Neural progenitor cell (in vitro differentiated cells): ENCODE measurements around the gene ANO7. TPM values are rescaled to one million over a fixed set of nuclear protein-coding genes. Genes with fewer than 3 reads are reported as not detected.

Experiments used
- DNase-seq: peaks from one replicate; pipeline ENCODE4 v3.0.0-alpha.2; 2016; ENCODE audit warnings: low spot score
- H2AFZ ChIP-seq: fragments of 200-600 bp; sonication (generic); replicated peaks from 2 replicates; pipeline ENCODE4 v1.6.1; 2016; ENCODE audit warnings: antibody characterized with exemption
- H3F3A ChIP-seq: fragments of 200-600 bp; sonication (generic); 2 replicates; pipeline ENCODE4 v1.6.1; 2016; ENCODE audit warnings: antibody characterized with exemption, low read depth
- H3K27ac ChIP-seq: fragments of 200-600 bp; sonication (generic); 2 replicates; pipeline ENCODE4 v1.5.1; 2016; ENCODE audit warnings: mild to moderate bottlenecking
- H3K27me3 ChIP-seq: fragments of 200-600 bp; sonication (generic); 2 replicates; pipeline ENCODE4 v1.6.1; 2016; ENCODE audit warnings: mild to moderate bottlenecking, moderate library complexity
- H3K36me3 ChIP-seq: fragments of 200-600 bp; sonication (generic); 2 replicates; pipeline ENCODE4 v1.5.1; 2016
- H3K4me1 ChIP-seq: fragments of 200-600 bp; sonication (generic); 2 replicates; pipeline ENCODE4 v1.6.1; 2016; ENCODE audit warnings: mixed run types
- H3K4me2 ChIP-seq: fragments of 200-600 bp; sonication (generic); 2 replicates; pipeline ENCODE4 v1.6.1; 2016
- H3K4me3 ChIP-seq: fragments of 200-600 bp; sonication (generic); 2 replicates; pipeline ENCODE4 v1.5.1; 2016
- H3K79me2 ChIP-seq: fragments of 200-600 bp; sonication (generic); 2 replicates; pipeline ENCODE4 v1.6.1; 2016; ENCODE audit warnings: low read depth
- H3K9ac ChIP-seq: fragments of 200-600 bp; sonication (generic); 2 replicates; pipeline ENCODE4 v1.6.1; 2016
- H3K9me3 ChIP-seq: fragments of 200-600 bp; sonication (generic); 2 replicates; pipeline ENCODE4 v1.5.1; 2016; ENCODE audit warnings: low read depth
- H4K20me1 ChIP-seq: fragments of 200-600 bp; sonication (generic); 2 replicates; pipeline ENCODE4 v1.6.1; 2016; ENCODE audit warnings: low read depth
- H3K27ac Mint-ChIP-seq: 3 replicates; pipeline ENCODE4 v1.8.0; 2021; ENCODE audit warnings: mixed read lengths
- H3K27me3 Mint-ChIP-seq: 2 replicates; pipeline ENCODE4 v1.8.0; 2022; ENCODE audit warnings: low read depth, mild to moderate bottlenecking, inconsistent platforms, moderate library complexity, mixed read lengths; ENCODE audit not compliant: insufficient read depth
- H3K36me3 Mint-ChIP-seq: 3 replicates; pipeline ENCODE4 v1.8.0; 2021; ENCODE audit warnings: mixed read lengths
- H3K4me1 Mint-ChIP-seq: 3 replicates; pipeline ENCODE4 v1.8.0; 2021; ENCODE audit warnings: mixed read lengths
- H3K4me3 Mint-ChIP-seq: 3 replicates; pipeline ENCODE4 v1.8.0; 2021; ENCODE audit warnings: mild to moderate bottlenecking, moderate library complexity, mixed read lengths
- H3K9me3 Mint-ChIP-seq: 3 replicates; pipeline ENCODE4 v1.8.0; 2020; ENCODE audit warnings: mixed read lengths
- CTCF ChIP-seq: fragments of 200-600 bp; sonication (generic); IDR thresholded peaks from 2 replicates; pipeline ENCODE4 v1.5.1; 2017; ENCODE audit warnings: antibody characterized with exemption, mild to moderate bottlenecking
- EZH2 ChIP-seq: fragments of 200-600 bp; sonication (generic); IDR thresholded peaks from 2 replicates; pipeline ENCODE4 v1.6.1; 2017; ENCODE audit warnings: antibody characterized with exemption, mild to moderate bottlenecking, moderate library complexity
- EZH2phosphoT487 ChIP-seq: fragments of 200-600 bp; sonication (generic); IDR thresholded peaks from 2 replicates; pipeline ENCODE4 v1.6.1; 2017; ENCODE audit warnings: antibody characterized with exemption
- total RNA-seq: library from RNA; depleted of rRNA; stranded (reverse); fragments of >200 nt; gene quantifications from 2 replicates; pipeline ENCODE4 v1.2.3, GENCODE V29; 2015; ENCODE audit warnings: low replicate concordance

Gene ANO7
- total RNA-seq, 1 donor from 2014 or later, result not detected

GRCh38 chr2:241234066-241234790 lies 45.8 kb downstream of the ANO7 start:
- H3K9me3 ChIP-seq, result no peaks in the 10 kb centered on the region
- Mint-ChIP-seq H3K4me1 (no peaks in the 10 kb centered on the region), H3K9me3 (no peaks in the 10 kb centered on the region), H3K4me3 (no peak overlapping the region), H3K27me3 (peaks cover 6% of the 10 kb centered on the region), H3K27ac (peak overlapping the region; percentile 37), H3K36me3 (peaks cover 53% of the 10 kb centered on the region)
- TF ChIP-seq EZH2phosphoT487 (no peak), EZH2 (no peak), CTCF (no peak)
- H2AFZ ChIP-seq, result no peak overlapping the region
- no peaks in the 10 kb centered on the region for H3K79me2 ChIP-seq
- H3K27me3 ChIP-seq, result no peaks in the 10 kb centered on the region
- peaks cover 9% of the 10 kb centered on the region for H4K20me1 ChIP-seq
- no peaks in the 10 kb centered on the region for H3K36me3 ChIP-seq
- no peaks in the 10 kb centered on the region for H3F3A ChIP-seq
- H3K4me3 ChIP-seq, result no peak overlapping the region
- no peak overlapping the region for H3K9ac ChIP-seq
- DNase-seq, result no peak
- H3K27ac ChIP-seq, result no peak overlapping the region
- no peak overlapping the region for H3K4me2 ChIP-seq
- no peaks in the 10 kb centered on the region for H3K4me1 ChIP-seq

GRCh38 chr2:241234962-241235740 lies 46.7 kb downstream of the ANO7 start:
- Histone ChIP-seq H3K9me3 (no peaks in the 10 kb centered on the region), H3K4me1 (no peaks in the 10 kb centered on the region), H3K79me2 (no peaks in the 10 kb centered on the region), H3K4me3 (no peak overlapping the region), H4K20me1 (peaks cover 10% of the 10 kb centered on the region), H3K4me2 (no peak overlapping the region), H3F3A (no peaks in the 10 kb centered on the region), H3K9ac (no peak overlapping the region), H3K27me3 (no peaks in the 10 kb centered on the region), H3K27ac (no peak overlapping the region), H2AFZ (no peak overlapping the region), H3K36me3 (no peaks in the 10 kb centered on the region)
- Mint-ChIP-seq H3K27ac (no peak overlapping the region), H3K4me1 (no peaks in the 10 kb centered on the region), H3K36me3 (peaks cover 50% of the 10 kb centered on the region), H3K4me3 (no peak overlapping the region), H3K27me3 (peaks cover 6% of the 10 kb centered on the region), H3K9me3 (no peaks in the 10 kb centered on the region)
- TF ChIP-seq CTCF, result no peak
- no peak for TF ChIP-seq EZH2phosphoT487
- TF ChIP-seq EZH2, result no peak
- DNase-seq, result no peak

GRCh38 chr2:241235859-241236593 lies 47.5 kb downstream of the ANO7 start:
- no peaks in the 10 kb centered on the region for H3K4me1 Mint-ChIP-seq
- Histone ChIP-seq H3K4me2 (no peak overlapping the region), H2AFZ (no peak overlapping the region), H3K79me2 (no peaks in the 10 kb centered on the region), H3K27ac (no peak overlapping the region), H3K9ac (no peak overlapping the region), H4K20me1 (peaks cover 19% of the 10 kb centered on the region), H3K4me1 (no peaks in the 10 kb centered on the region), H3F3A (no peaks in the 10 kb centered on the region), H3K4me3 (no peak overlapping the region), H3K36me3 (peaks cover 2% of the 10 kb centered on the region), H3K9me3 (no peaks in the 10 kb centered on the region), H3K27me3 (no peaks in the 10 kb centered on the region)
- DNase-seq, result no peak
- H3K4me3 Mint-ChIP-seq, result no peak overlapping the region
- no peaks in the 10 kb centered on the region for H3K9me3 Mint-ChIP-seq
- no peak overlapping the region for H3K27ac Mint-ChIP-seq
- peaks cover 6% of the 10 kb centered on the region for H3K27me3 Mint-ChIP-seq
- peaks cover 55% of the 10 kb centered on the region for H3K36me3 Mint-ChIP-seq
- TF ChIP-seq CTCF (no peak), EZH2phosphoT487 (no peak), EZH2 (no peak)
